Keratinocyte (primary cell): ENCODE measurements around the gene KIAA0930. TPM values are rescaled to one million over a fixed set of nuclear protein-coding genes. Genes with fewer than 3 reads are reported as not detected.

Experiments used
- DNase-seq: peaks from one replicate; pipeline ENCODE4 v3.0.0-alpha.2; 2011; ENCODE audit warnings: low read depth, missing footprints, low spot score
- FAIRE-seq: peaks from 2 replicates; lab custom pipeline; 2011; peaks lifted over from hg19 to GRCh38; lab: Jason Lieb, UNC
- H2AFZ ChIP-seq: 2 replicates; pipeline ENCODE4 v1.6.0; 2012; ENCODE audit warnings: low read length, control low read depth, inconsistent platforms; ENCODE audit not compliant: control insufficient read depth
- H3K27ac ChIP-seq: 2 replicates; pipeline ENCODE4 v1.5.1; 2011; ENCODE audit warnings: low read length; ENCODE audit not compliant: control insufficient read depth, insufficient read depth
- H3K27me3 ChIP-seq: 3 replicates; pipeline ENCODE4 v1.6.0; 2011; ENCODE audit warnings: low read length; ENCODE audit not compliant: control insufficient read depth, insufficient read depth; ENCODE audit errors: extremely low read depth
- H3K36me3 ChIP-seq, 2 experiments: 2 replicates in 1 of 2; 3 replicates in 1 of 2; pipeline ENCODE4 v1.5.1; 2011; ENCODE audit warnings: low read length in 2 of 2, mild to moderate bottlenecking in 1 of 2; ENCODE audit not compliant: control insufficient read depth in 2 of 2, insufficient read depth in 2 of 2; ENCODE audit errors: extremely low read depth in 1 of 2
- H3K4me1 ChIP-seq: 3 replicates; pipeline ENCODE4 v1.5.1; 2011; ENCODE audit warnings: low read length; ENCODE audit not compliant: control insufficient read depth, insufficient read depth; ENCODE audit errors: extremely low read depth
- H3K4me2 ChIP-seq: 3 replicates; pipeline ENCODE4 v1.6.0; 2011; ENCODE audit warnings: low read depth, low read length; ENCODE audit not compliant: control insufficient read depth, insufficient read depth; ENCODE audit errors: extremely low read depth
- H3K4me3 ChIP-seq, 3 experiments: fragments of 200-600 bp in 1 of 3; sonication (generic) in 1 of 3; 2 replicates in 2 of 3; 3 replicates in 1 of 3; pipeline ENCODE4 v1.5.1; 2011 to 2016; ENCODE audit warnings: low read length in 3 of 3, mild to moderate bottlenecking in 3 of 3, control low read depth in 2 of 3, inconsistent platforms in 1 of 3, low read depth in 1 of 3, mixed read lengths in 1 of 3, mixed run types in 1 of 3, moderate library complexity in 1 of 3; ENCODE audit not compliant: control insufficient read depth in 2 of 3, insufficient read depth in 2 of 3; ENCODE audit errors: extremely low read depth in 1 of 3
- H3K79me2 ChIP-seq: 2 replicates; pipeline ENCODE4 v1.6.0; 2012; ENCODE audit warnings: low read length; ENCODE audit not compliant: control insufficient read depth, insufficient read depth
- H3K9ac ChIP-seq: 3 replicates; pipeline ENCODE4 v1.6.0; 2011; ENCODE audit warnings: low read length; ENCODE audit not compliant: control insufficient read depth, insufficient read depth; ENCODE audit errors: extremely low read depth
- H3K9me1 ChIP-seq: 3 replicates; pipeline ENCODE4 v1.6.0; 2011; ENCODE audit warnings: low read length; ENCODE audit not compliant: control insufficient read depth, insufficient read depth; ENCODE audit errors: extremely low read depth
- H3K9me3 ChIP-seq: 2 replicates; pipeline ENCODE4 v1.5.1; 2012; ENCODE audit warnings: low read depth, low read length; ENCODE audit not compliant: control insufficient read depth
- H4K20me1 ChIP-seq: 3 replicates; pipeline ENCODE4 v1.6.0; 2011; ENCODE audit warnings: low read length; ENCODE audit not compliant: control insufficient read depth, insufficient read depth; ENCODE audit errors: extremely low read depth
- CTCF ChIP-seq, 3 experiments: IDR thresholded peaks in 1 of 3; conservative IDR thresholded peaks in 1 of 3; optimal IDR thresholded peaks in 1 of 3; 2 replicates in 2 of 3; 3 replicates in 1 of 3; pipeline versions ENCODE3 to v1.5.1; 2011; ENCODE audit warnings: low read length in 3 of 3, mild to moderate bottlenecking in 3 of 3, moderate library complexity in 2 of 3, control low read depth in 1 of 3, inconsistent platforms in 1 of 3; ENCODE audit not compliant: insufficient read depth in 2 of 3; ENCODE audit errors: extremely low read depth in 1 of 3
- EZH2 ChIP-seq: IDR thresholded peaks from one replicate; pipeline ENCODE4 v1.6.1; 2012; ENCODE audit warnings: inconsistent platforms, mild to moderate bottlenecking, low read length, moderate library complexity
- dilution Hi-C: fragments of 300-500 bp; cut with MboI; formaldehyde crosslinking; loops from one replicate; pipeline ENCODE4 v1.7.0; 2020; ENCODE audit warnings: low sequenced_read_pairs; ENCODE audit not compliant: extremely low pct_ligation_motif_present
- polyA plus RNA-seq, 5 experiments: library from polyadenylated mRNA; depleted of rRNA in 3 of 5; stranded (reverse) in 3 of 5; stranded (forward) in 1 of 5; unstranded in 1 of 5; fragments of >200 nt; gene quantifications; 1 replicate in 1 of 5; 2 replicates in 3 of 5; 3 replicates in 1 of 5; pipeline versions ENCODE4 v1.2.1 to v1.2.3, GENCODE V29; 2011 to 2012; ENCODE audit warnings: missing spikeins in 2 of 5, low read depth in 1 of 5, low replicate concordance in 1 of 5

The KIAA0930 gene
- polyA plus RNA-seq, 1 donor (not counting 4 experiments of a cell fraction or from before 2014, with no cell fraction given) = 115 TPM

- no peak overlapping the region for H3K4me3 ChIP-seq
- no peaks in the 10 kb centered on the region for H3K4me1 ChIP-seq
- peaks cover 10% of the 10 kb centered on the region for H4K20me1 ChIP-seq
- FAIRE-seq (no peak), DNase-seq (no peak)
- TF ChIP-seq EZH2 (no peak), CTCF (optimal IDR thresholded peaks at IDR 0.05 in 1 of 3, IDR thresholded peaks at IDR 0.05 in 1 of 3, conservative IDR thresholded peaks at IDR 0.05 in 1 of 3; ENCODE audit: extremely low read depth in 1 of 3, insufficient read depth in 2 of 3, low read length in 3 of 3) (no peak)
- no peak overlapping the region for H2AFZ ChIP-seq
- H3K9me1 ChIP-seq = no peaks in the 10 kb centered on the region
- H3K9me3 ChIP-seq = no peaks in the 10 kb centered on the region
- no peak overlapping the region for H3K4me2 ChIP-seq
- H3K27me3 ChIP-seq = no peaks in the 10 kb centered on the region
- H3K36me3 ChIP-seq = peaks cover 23 to 24% of the 10 kb centered on the region in 2 experiments
- H3K27ac ChIP-seq = no peak overlapping the region
- peaks cover 26% of the 10 kb centered on the region for H3K79me2 ChIP-seq
- H3K9ac ChIP-seq = no peak overlapping the region
- dilution Hi-C loops = no loop called here
Measured at GRCh38 chr22:45183974-45184373, 56.7 kb downstream of the KIAA0930 start.

GRCh38 chr22:45181766-45182165 is 58.9 kb downstream of the KIAA0930 start:
- no peak overlapping the region for H3K4me3 ChIP-seq
- no peaks in the 10 kb centered on the region for H3K9me1 ChIP-seq
- H3K27me3 ChIP-seq = no peaks in the 10 kb centered on the region
- H3K9ac ChIP-seq = no peak overlapping the region
- TF ChIP-seq EZH2 (no peak), CTCF (optimal IDR thresholded peaks at IDR 0.05 in 1 of 3, IDR thresholded peaks at IDR 0.05 in 1 of 3, conservative IDR thresholded peaks at IDR 0.05 in 1 of 3; ENCODE audit: extremely low read depth in 1 of 3, insufficient read depth in 2 of 3, low read length in 3 of 3) (no peak)
- no peak overlapping the region for H2AFZ ChIP-seq
- no peak for FAIRE-seq
- peaks cover 37% of the 10 kb centered on the region for H3K79me2 ChIP-seq
- dilution Hi-C loops = no loop called here
- H3K4me1 ChIP-seq = no peaks in the 10 kb centered on the region
- H3K4me2 ChIP-seq = no peak overlapping the region
- H4K20me1 ChIP-seq = peaks cover 10% of the 10 kb centered on the region
- H3K9me3 ChIP-seq = no peaks in the 10 kb centered on the region
- no peak overlapping the region for H3K27ac ChIP-seq
- H3K36me3 ChIP-seq = peaks cover 21 to 27% of the 10 kb centered on the region in 2 experiments
- no peak for DNase-seq
